GM18519 (cell line): Measurements from ENCODE around the gene POLG.
"Not testable (repeated sequence)": the region's sequence is repeated elsewhere in the genome, so short reads cannot be mapped to it uniquely, and the experiment has no call there.

Experiments
- ATAC-seq: cut with Tn5 transposase; IDR thresholded peaks from one replicate; pipeline ENCODE4 v1.9.1; 2021; ENCODE audit warnings: mild to moderate bottlenecking, moderate library complexity; ENCODE audit not compliant: unreplicated experiment, low FRiP score

Gene POLG

DNA sequence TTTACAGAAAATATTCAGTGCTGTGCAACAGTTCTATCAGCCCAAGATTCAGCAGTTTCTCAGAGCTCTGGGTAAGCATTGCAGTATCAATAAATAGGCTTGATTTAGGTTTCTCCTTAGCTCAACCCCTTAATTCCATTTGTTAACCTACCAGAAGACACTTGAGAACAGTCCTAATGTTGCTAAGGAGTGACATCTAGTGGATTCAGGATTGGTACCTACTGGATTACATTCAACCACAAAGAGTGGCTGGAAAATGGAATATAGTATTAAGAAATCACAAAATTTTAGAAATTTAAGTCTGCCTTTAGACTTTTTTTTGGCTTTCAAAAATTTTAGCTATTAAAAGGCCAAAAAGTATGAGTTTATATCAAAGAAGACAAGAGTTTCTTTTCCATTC lies 34.7 kb downstream of the POLG start:
- no peak for ATAC-seq

DNA sequence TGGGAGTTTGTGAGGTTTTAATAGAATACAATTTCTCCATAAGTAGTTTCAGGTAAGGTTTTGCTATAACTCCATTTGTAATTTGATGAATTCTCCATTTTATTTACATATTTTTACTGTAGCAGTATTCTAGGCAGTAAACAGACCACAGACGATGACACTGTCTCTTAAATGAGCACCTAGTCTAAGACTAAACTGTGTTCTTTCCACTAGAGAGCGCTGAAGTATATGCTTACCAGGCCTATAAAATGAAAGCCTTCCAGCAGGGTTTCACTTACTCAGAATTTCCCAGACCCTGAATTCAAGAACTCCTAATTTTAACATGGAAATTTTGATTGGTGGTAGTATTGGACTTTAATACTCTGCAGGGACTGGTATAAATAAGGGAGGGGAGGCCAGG lies 41.6 kb downstream of the POLG start:
- no peak for ATAC-seq

DNA sequence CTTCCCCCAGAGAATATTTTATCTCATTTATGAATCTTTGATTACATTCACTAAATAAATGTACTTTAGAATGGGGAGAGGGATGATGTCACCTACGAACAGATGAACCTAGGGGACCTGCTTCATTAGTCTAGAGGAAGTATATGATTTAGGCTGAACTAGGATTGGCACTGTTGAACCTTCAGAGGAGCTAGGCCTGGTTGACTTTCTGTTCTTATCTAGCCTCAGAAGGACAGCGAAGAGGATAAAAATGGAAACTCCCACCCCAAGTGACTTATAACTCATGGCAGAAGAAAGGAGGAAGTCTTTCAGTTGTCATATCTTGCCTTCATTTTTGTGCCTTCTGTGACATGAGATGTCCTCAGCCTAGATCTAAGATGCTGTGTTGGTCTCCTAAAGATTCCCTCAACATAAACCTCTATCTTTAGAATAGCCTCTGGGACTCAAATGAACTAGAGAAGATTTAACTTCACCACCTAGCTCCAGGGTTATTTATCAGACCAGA lies 42.6 kb downstream of the POLG start:
- no peak for ATAC-seq

DNA sequence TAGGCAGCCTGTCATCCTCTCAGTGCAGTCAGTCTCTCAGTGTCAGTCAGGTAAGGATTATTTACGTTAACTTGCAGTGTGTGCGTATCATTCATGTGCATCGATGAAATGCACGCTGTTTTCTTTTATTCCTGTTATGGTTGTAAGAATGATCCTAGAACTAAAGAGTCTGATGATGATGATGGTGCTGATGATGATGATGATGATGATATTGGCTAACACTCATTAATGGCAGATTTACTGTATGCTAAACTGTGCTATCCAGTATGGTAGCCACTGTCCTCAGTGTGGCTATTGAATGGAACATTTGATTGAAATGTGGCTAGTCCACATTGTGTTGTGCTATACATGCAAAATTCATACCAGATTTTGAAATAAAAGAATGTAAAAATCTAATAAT lies 51.4 kb downstream of the POLG start:
- no peak for ATAC-seq

DNA sequence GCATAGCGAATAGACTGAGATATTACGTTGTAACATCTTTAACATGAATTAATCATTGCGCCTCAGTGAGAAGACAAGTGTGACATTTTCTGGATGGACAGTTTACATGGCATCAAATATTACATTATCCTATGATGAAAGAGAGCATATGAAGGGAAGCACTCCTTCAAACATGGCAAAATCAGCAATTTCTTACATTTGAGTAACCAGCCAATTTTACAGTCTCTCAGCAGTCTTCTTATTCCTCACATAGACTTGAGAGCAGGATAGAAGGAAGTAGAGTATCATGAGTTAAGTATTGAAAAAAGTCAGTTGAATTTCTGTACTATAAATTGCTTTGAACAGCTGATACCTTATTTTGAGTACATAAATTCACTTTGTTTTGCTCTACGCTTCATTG lies 52.0 kb downstream of the POLG start:
- ATAC-seq: no peak

DNA sequence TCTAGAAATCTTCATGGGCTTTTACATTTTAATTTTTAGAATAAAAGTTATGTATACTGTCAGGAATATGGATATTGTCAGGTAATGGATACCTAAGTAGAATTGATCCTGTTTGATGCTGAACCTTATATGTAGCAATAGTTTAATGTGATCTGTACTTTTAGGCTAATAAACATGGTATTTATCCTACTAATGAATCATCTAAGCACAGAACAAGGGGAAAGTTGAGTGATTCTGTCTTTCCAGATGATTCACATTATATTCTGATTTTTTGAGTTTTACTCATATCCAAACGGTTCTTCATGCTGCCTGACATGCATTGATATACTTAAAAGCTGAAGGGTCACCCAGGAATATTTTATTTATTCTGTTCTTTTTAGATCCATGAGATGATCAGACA lies 56.3 kb downstream of the POLG start:
- ATAC-seq: no peak

GRCh38 chr15:89277281-89277680 lies 57.3 kb downstream of the POLG start:
- ATAC-seq: not testable (repeated sequence)
